ENCODE measurements around the gene MISFA. TPM values are rescaled to one million over a fixed set of nuclear protein-coding genes. Genes with fewer than 3 reads are reported as not detected.

MISFA gene
- total RNA-seq, 1 experiment from 2014 or later, result 3.7 TPM

GRCh38 chr11:18614667-18615066, 15.1 kb downstream of the MISFA start:
- Histone ChIP-seq H2AFZ (ENCODE audit: low read length) (no peak overlapping the region), H2BK20ac (ENCODE audit: low read depth, low read length, poor library complexity, severe bottlenecking) (no peak overlapping the region), H4K5ac (ENCODE audit: insufficient read length, low read depth, low read length) (no peak overlapping the region), H3K9ac (ENCODE audit: extremely low read depth, insufficient read length, low read length) (no peak overlapping the region), H2BK12ac (ENCODE audit: insufficient read length, low read depth, low read length) (no peak overlapping the region), H3K4me2 (ENCODE audit: insufficient read depth, insufficient read length, low read length) (no peak overlapping the region), H3K4ac (ENCODE audit: low read depth, low read length) (no peak overlapping the region), H3K27ac (ENCODE audit: insufficient read length, low read depth, low read length) (no peak overlapping the region), H3K9me3 (ENCODE audit: control insufficient read depth, low read depth, low read length) (no peaks in the 10 kb centered on the region), H3K79me1 (ENCODE audit: insufficient read depth, low read depth, low read length, poor library complexity, severe bottlenecking) (no peaks in the 10 kb centered on the region), H3K4me1 (ENCODE audit: insufficient read depth, low read length) (no peaks in the 10 kb centered on the region), H2AK5ac (ENCODE audit: insufficient read length, low read length) (no peak overlapping the region), H3T11ph (ENCODE audit: low read length) (no peak overlapping the region), H3K14ac (ENCODE audit: insufficient read depth, low read length) (no peak overlapping the region), H3K27me3 (ENCODE audit: insufficient read depth, low read length) (no peaks in the 10 kb centered on the region), H4K8ac (replicated peaks; ENCODE audit: insufficient read length, low read depth, low read length) (no peak overlapping the region), H2BK5ac (ENCODE audit: insufficient read length, low read length) (no peak overlapping the region), H2BK120ac (ENCODE audit: low read depth, low read length, poor library complexity, severe bottlenecking) (no peak overlapping the region), H3K23ac (ENCODE audit: insufficient read length, low read depth, low read length) (no peak overlapping the region), H4K20me1 (ENCODE audit: control insufficient read depth, insufficient read depth, insufficient read length) (no peaks in the 10 kb centered on the region), H2BK15ac (ENCODE audit: low read depth, low read length) (no peak overlapping the region), H3K18ac (ENCODE audit: insufficient read length, low read depth, low read length) (no peak overlapping the region), H3K56ac (ENCODE audit: insufficient read length, low read depth, low read length) (no peak overlapping the region), H4K91ac (ENCODE audit: insufficient read length, low read depth, low read length) (no peak overlapping the region), H3K79me2 (ENCODE audit: insufficient read depth, low read length) (no peaks in the 10 kb centered on the region; the same call in 1 of the 2 replicates), H3K23me2 (ENCODE audit: insufficient read length, low read depth, low read length, poor library complexity, severe bottlenecking) (no peaks in the 10 kb centered on the region)
- Mint-ChIP-seq H3K36me3 (ENCODE audit: insufficient read depth in 1 of 3, low read depth in 3 of 3) (peaks cover 6 to 34% (median 27%) of the 10 kb centered on the region in 3 experiments; a peak in 6 of 7 replicates), H3K4me3 (no peak overlapping the region), H3K27me3 (ENCODE audit: low read depth) (no peaks in the 10 kb centered on the region), H3K27ac (no peak overlapping the region; a peak in 1 of 7 replicates), H3K9me3 (no peaks in the 10 kb centered on the region), H3K4me1 (no peaks in the 10 kb centered on the region)
- no peak for TF ChIP-seq CTCF (conservative IDR thresholded peaks at IDR 0.05)
- WGBS (ENCODE audit: extremely low coverage, insufficient read length, low lambda C conversion rate), result no CpG with 5 or more reads among the region's 10 CpGs
- DNase-seq, result no peak

Measured in H9 (cell line).